Body of pancreas (tissue), 4 donors: ENCODE data around the gene ASTN2.

Experiments used
- CTCF ChIP-seq, 7 experiments: fragments of 450-650 bp in 4 of 7; fragments of 200-600 bp in 3 of 7; sonication (generic) in 3 of 7; IDR thresholded peaks; one replicate each; pipeline ENCODE4 v1.5.1; 2016 to 2019; ENCODE audit warnings: antibody characterized with exemption in 7 of 7
- POLR2A ChIP-seq, 3 donors: fragments of 450-650 bp; IDR thresholded peaks; one replicate each; pipeline ENCODE4 v1.6.1; 2016; ENCODE audit warnings: antibody characterized with exemption in 3 of 3, mild to moderate bottlenecking in 2 of 3

GRCh38 chr9:117412006-117412715 lies 2.7 kb downstream of the ASTN2 start:
- TF ChIP-seq POLR2A (IDR thresholded peaks at IDR 0.05) (no peak), CTCF (IDR thresholded peaks at IDR 0.05) (no peak)
